Tibial nerve (tissue), 4 donors: Measurements from ENCODE around the gene FGD3. TPM values are rescaled to one million over a fixed set of nuclear protein-coding genes. Genes with fewer than 3 reads are reported as not detected.
A peak's percentile ranks its signal among the peaks of the same experiment; 100 is the strongest.

ENCODE experiments used
- DNase-seq, 2 donors: peaks; one replicate each; pipeline ENCODE4 v3.0.0-alpha.2; 2019; ENCODE audit warnings: low spot score in 2 of 2
- H3K27ac ChIP-seq, 4 donors: fragments of 200-600 bp; sonication (generic) in 3 of 4; one replicate each; pipeline ENCODE4 v1.5.1; 2017 to 2019; ENCODE audit warnings: mild to moderate bottlenecking in 1 of 4
- H3K27me3 ChIP-seq, 2 donors: fragments of 200-600 bp; sonication (generic) in 1 of 2; one replicate each; pipeline versions ENCODE4 v1.5.1 to v1.6.0; 2017 to 2019
- H3K36me3 ChIP-seq, 3 donors: fragments of 200-600 bp; sonication (generic); one replicate each; pipeline ENCODE4 v1.5.1; 2018 to 2019
- H3K4me1 ChIP-seq, 4 donors: fragments of 200-600 bp; sonication (generic) in 3 of 4; one replicate each; pipeline ENCODE4 v1.5.1; 2017 to 2019
- H3K4me3 ChIP-seq, 4 donors: fragments of 200-600 bp; sonication (generic) in 3 of 4; one replicate each; pipeline ENCODE4 v1.5.1; 2017 to 2019; ENCODE audit warnings: mild to moderate bottlenecking in 1 of 4, moderate library complexity in 1 of 4
- H3K9me3 ChIP-seq, 4 donors: fragments of 200-600 bp; sonication (generic) in 3 of 4; one replicate each; pipeline ENCODE4 v1.5.1; 2017 to 2019
- CTCF ChIP-seq, 5 experiments: fragments of 200-600 bp in 3 of 5; fragments of 450-650 bp in 2 of 5; sonication (generic) in 3 of 5; IDR thresholded peaks; one replicate each; pipeline ENCODE4 v1.5.1; 2016 to 2019; ENCODE audit warnings: antibody characterized with exemption in 5 of 5, mild to moderate bottlenecking in 3 of 5, moderate library complexity in 2 of 5
- EP300 ChIP-seq, 2 donors: sonication (generic); formaldehyde crosslinking; IDR thresholded peaks; one replicate each; pipeline ENCODE4 v1.6.1; 2017; ENCODE audit warnings: antibody characterized with exemption in 2 of 2, mild to moderate bottlenecking in 1 of 2
- POLR2A ChIP-seq, 2 donors: fragments of 450-650 bp; IDR thresholded peaks; one replicate each; pipeline ENCODE4 v1.6.1; 2017; ENCODE audit warnings: antibody characterized with exemption in 2 of 2, mild to moderate bottlenecking in 2 of 2, moderate library complexity in 2 of 2
- WGBS, 2 donors: methylation state at CpG; one replicate each; pipeline ENCODE4 v1.1.5; 2018; 5-methylcytosine and 5-hydroxymethylcytosine counted together
- total RNA-seq, 4 donors: library from RNA; depleted of rRNA; stranded (reverse); fragments of >200 nt; gene quantifications; one replicate each; pipeline ENCODE4 v1.1.0, GENCODE V29; 2016

Gene FGD3
- total RNA-seq, 4 donors from 2014 or later: 6.7 to 13.8 (median 7.3) TPM

- Histone ChIP-seq H3K4me1 (peaks cover 0 to 49% (median 13%) of the 10 kb centered on the region in 4 donors), H3K4me3 (peak overlapping the region; percentile 31 to 62 (median 46)), H3K27ac (peak overlapping the region in 3 of 4 donors; percentile 20 to 84 (median 43)), H3K36me3 (no peaks in the 10 kb centered on the region), H3K27me3 (no peaks in the 10 kb centered on the region), H3K9me3 (no peaks in the 10 kb centered on the region)
- TF ChIP-seq POLR2A (IDR thresholded peaks at IDR 0.05) (no peak), CTCF (IDR thresholded peaks at IDR 0.05) (no peak), EP300 (IDR thresholded peaks at IDR 0.05) (no peak)
- no peak for DNase-seq
- 35 to 69% methylated on average over 20 to 47 of the region's 53 CpGs for WGBS, 2 donors
These were observed 111.8 kb downstream of the FGD3 start for GRCh38 chr9:93059011-93059714.

- no peak for DNase-seq
- H3K36me3 ChIP-seq: no peaks in the 10 kb centered on the region
- H3K4me1 ChIP-seq: peaks cover 0 to 51% (median 14%) of the 10 kb centered on the region in 4 donors
- H3K9me3 ChIP-seq: no peaks in the 10 kb centered on the region
- H3K4me3 ChIP-seq: peak overlapping the region in 2 of 4 donors; percentile 60 to 62
- peak overlapping the region in 1 of 4 donors; percentile 84 for H3K27ac ChIP-seq
- WGBS, 2 donors: 75 to 88% methylated on average over 7 of the region's 7 CpGs
- no peaks in the 10 kb centered on the region for H3K27me3 ChIP-seq
- no peak for TF ChIP-seq EP300 (IDR thresholded peaks at IDR 0.05)
These were observed 112.6 kb downstream of the FGD3 start for GRCh38 chr9:93059715-93060578.

- H3K27ac ChIP-seq: peak overlapping the region in 1 of 4 donors; percentile 53
- H3K4me1 ChIP-seq: peaks cover 0 to 59% (median 16%) of the 10 kb centered on the region in 4 donors
- no peak for TF ChIP-seq EP300 (IDR thresholded peaks at IDR 0.05)
- WGBS, 2 donors: 72 to 83% methylated on average over 8 of the region's 8 CpGs
- no peaks in the 10 kb centered on the region for H3K9me3 ChIP-seq
- DNase-seq: no peak
- no peak overlapping the region for H3K4me3 ChIP-seq
- no peaks in the 10 kb centered on the region for H3K27me3 ChIP-seq
- no peaks in the 10 kb centered on the region for H3K36me3 ChIP-seq
These were observed 113.5 kb downstream of the FGD3 start for GRCh38 chr9:93060746-93061259.

GRCh38 chr9:93061260-93061751 is 114.0 kb downstream of the FGD3 start:
- H3K4me3 ChIP-seq: no peak overlapping the region
- 79 to 81% methylated on average over 4 of the region's 4 CpGs for WGBS, 2 donors
- DNase-seq: no peak
- TF ChIP-seq EP300 (IDR thresholded peaks at IDR 0.05): no peak
- peaks cover 0 to 59% (median 16%) of the 10 kb centered on the region in 4 donors for H3K4me1 ChIP-seq
- no peaks in the 10 kb centered on the region for H3K27me3 ChIP-seq
- no peaks in the 10 kb centered on the region for H3K36me3 ChIP-seq
- peak overlapping the region in 1 of 4 donors; percentile 53 for H3K27ac ChIP-seq
- H3K9me3 ChIP-seq: no peaks in the 10 kb centered on the region

GRCh38 chr9:93061791-93062763 is 114.8 kb downstream of the FGD3 start:
- no peaks in the 10 kb centered on the region for H3K27me3 ChIP-seq
- no peak overlapping the region for H3K4me3 ChIP-seq
- no peak for DNase-seq
- peak overlapping the region in 1 of 4 donors; percentile 74 for H3K27ac ChIP-seq
- H3K9me3 ChIP-seq: no peaks in the 10 kb centered on the region
- TF ChIP-seq EP300 (IDR thresholded peaks at IDR 0.05): no peak
- H3K4me1 ChIP-seq: peaks cover 0 to 59% (median 16%) of the 10 kb centered on the region in 4 donors
- WGBS, 2 donors: 70 to 75% methylated on average over 19 of the region's 19 CpGs
- no peaks in the 10 kb centered on the region for H3K36me3 ChIP-seq

- peak overlapping the region in 1 of 4 donors; percentile 74 for H3K27ac ChIP-seq
- no peak for TF ChIP-seq POLR2A (IDR thresholded peaks at IDR 0.05)
- no peak for TF ChIP-seq EP300 (IDR thresholded peaks at IDR 0.05)
- TF ChIP-seq CTCF (IDR thresholded peaks at IDR 0.05): no peak
These were observed 117.2 kb downstream of the FGD3 start for GRCh38 chr9:93064392-93065134.

More at GRCh38 chr9:93064392-93065134, 117.2 kb downstream of the FGD3 start:
- DNase-seq: no peak
- WGBS, 2 donors: 84 to 90% methylated on average over 10 to 12 of the region's 12 CpGs
- Histone ChIP-seq H3K9me3 (no peaks in the 10 kb centered on the region), H3K4me3 (no peak overlapping the region), H3K36me3 (no peaks in the 10 kb centered on the region), H3K4me1 (peaks cover 0 to 46% (median 5%) of the 10 kb centered on the region in 4 donors), H3K27me3 (no peaks in the 10 kb centered on the region)
